ENCODE measurements around the gene KMT2B. TPM values are rescaled to one million over a fixed set of nuclear protein-coding genes. Genes with fewer than 3 reads are reported as not detected.

The KMT2B gene
- total and polyA plus RNA-seq, 2 experiments from 2014 or later, result 15.8 to 49.8 TPM

DNA sequence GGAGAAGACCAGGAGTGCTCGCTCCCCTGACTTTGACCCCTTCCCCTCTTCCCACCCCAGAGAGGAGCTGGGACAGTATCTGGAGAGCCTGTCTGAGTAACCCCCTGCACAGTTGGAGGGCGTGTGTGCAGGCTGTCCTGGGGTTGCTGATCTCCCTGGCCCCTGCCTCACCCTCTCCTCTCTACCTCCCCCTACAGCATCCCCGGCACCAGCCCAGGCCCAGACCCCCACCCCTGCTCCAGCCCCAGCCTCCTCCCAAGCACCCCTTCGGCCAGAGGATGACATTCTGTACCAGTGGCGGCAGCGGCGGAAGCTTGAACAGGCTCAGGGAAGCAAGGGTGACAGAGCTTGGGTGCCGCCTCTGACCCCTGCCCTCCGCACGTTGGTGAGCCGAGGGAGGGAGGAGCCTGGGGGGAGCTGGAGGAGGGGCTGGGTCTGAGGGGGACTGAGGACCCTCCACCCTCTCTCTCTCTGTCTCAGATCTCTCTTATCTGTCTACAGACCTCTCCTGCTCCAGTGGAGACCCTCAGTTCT lies 48.8 kb downstream of the KMT2B start:
- Mint-ChIP-seq H3K4me3 (no peak overlapping the region; the same call in 2 of the 3 replicates), H3K9me3 (no peaks in the 10 kb centered on the region), H3K4me1 (peaks cover 10% of the 10 kb centered on the region), H3K27me3 (ENCODE audit: insufficient read depth, low read depth, poor library complexity) (peaks cover 6% of the 10 kb centered on the region), H3K36me3 (ENCODE audit: low read depth) (peaks cover 25% of the 10 kb centered on the region), H3K27ac (no peak overlapping the region)
- Histone ChIP-seq H3K4me2 (no peak overlapping the region), H3K27ac (ENCODE audit: low read depth) (no peak overlapping the region), H2AFZ (no peak overlapping the region), H3F3A (replicated peaks; ENCODE audit: low read depth) (0 out of 2 replicates have a peak, but pooled peaks cover 4% of the 10 kb centered on the region), H3K4me1 (ENCODE audit: insufficient read depth) (peaks cover 8% of the 10 kb centered on the region; the same call in 1 of the 2 replicates), H3K36me3 (ENCODE audit: insufficient read depth) (no peaks in the 10 kb centered on the region), H4K20me1 (replicated peaks; ENCODE audit: insufficient read depth) (no peaks in the 10 kb centered on the region; the same call in none of the 2 replicates), H3K27me3 (ENCODE audit: insufficient read depth) (no peaks in the 10 kb centered on the region), H3K4me3 (no peak overlapping the region), H3K9me2 (ENCODE audit: insufficient read depth) (no peaks in the 10 kb centered on the region), H3K79me2 (replicated peaks; ENCODE audit: insufficient read depth) (no peaks in the 10 kb centered on the region)
- no peak for DNase-seq (ENCODE audit: low spot score)
- no peak for TF ChIP-seq NANOG (IDR thresholded peaks at IDR 0.05; ENCODE audit: borderline replicate concordance)
- TF ChIP-seq ETS1 (IDR thresholded peaks at IDR 0.05), result no peak
- no peak for TF ChIP-seq REST (IDR thresholded peaks at IDR 0.05; ENCODE audit: unreplicated experiment)
- TF ChIP-seq ZNF114 (CRISPR knock-in tag; IDR thresholded peaks at IDR 0.05), result no peak
- TF ChIP-seq JUNB (IDR thresholded peaks at IDR 0.05; ENCODE audit: unreplicated experiment), result no peak
- TF ChIP-seq ZNF331 (CRISPR knock-in tag; IDR thresholded peaks at IDR 0.05; ENCODE audit: low read depth), result no peak
- ATAC-seq, result no peak

GRCh38 chr19:35767288-35768081 lies 49.7 kb downstream of the KMT2B start:
- Histone ChIP-seq H3K9me2 (ENCODE audit: insufficient read depth) (no peaks in the 10 kb centered on the region), H3K79me2 (replicated peaks; ENCODE audit: insufficient read depth) (no peaks in the 10 kb centered on the region), H3K4me1 (ENCODE audit: insufficient read depth) (peaks cover 8% of the 10 kb centered on the region; the same call in 1 of the 2 replicates), H3K36me3 (ENCODE audit: insufficient read depth) (no peaks in the 10 kb centered on the region), H4K20me1 (replicated peaks; ENCODE audit: insufficient read depth) (no peaks in the 10 kb centered on the region; the same call in none of the 2 replicates), H3K27ac (ENCODE audit: low read depth) (no peak overlapping the region), H3K4me2 (peak overlapping the region; percentile 73), H3K27me3 (ENCODE audit: insufficient read depth) (no peaks in the 10 kb centered on the region; the same call in 1 of the 2 replicates), H3K4me3 (peak overlapping the region; percentile 41; the same call in 1 of the 2 replicates), H2AFZ (no peak overlapping the region), H3F3A (replicated peaks; ENCODE audit: low read depth) (0 out of 2 replicates have a peak, but pooled peaks cover 4% of the 10 kb centered on the region)
- H3K4me1 Mint-ChIP-seq, result peaks cover 10% of the 10 kb centered on the region
- no peak overlapping the region for H3K27ac Mint-ChIP-seq
- H3K9me3 Mint-ChIP-seq, result no peaks in the 10 kb centered on the region
- peaks cover 4% of the 10 kb centered on the region for H3K27me3 Mint-ChIP-seq (ENCODE audit: insufficient read depth, low read depth, poor library complexity)
- peaks cover 19% of the 10 kb centered on the region for H3K36me3 Mint-ChIP-seq (ENCODE audit: low read depth)
- ATAC-seq (peak; percentile 95), DNase-seq (ENCODE audit: low spot score) (peak; percentile 94)
- TF ChIP-seq POLR2AphosphoS5 (IDR thresholded peaks at IDR 0.05; ENCODE audit: low read depth) (peak; percentile 40), ETS1 (IDR thresholded peaks at IDR 0.05) (no peak)
- H3K4me3 Mint-ChIP-seq, result peak overlapping the region; percentile 57; the same call in 2 of the 3 replicates
